ENCODE measurements around the gene DLGAP1.

GRCh38 chr18:3923750-3924149 lies 531.4 kb downstream of the DLGAP1 start:
- no peak for TF ChIP-seq REST (IDR thresholded peaks at IDR 0.05; ENCODE audit: low read depth)
- no peak for TF ChIP-seq YY1 (IDR thresholded peaks at IDR 0.05; ENCODE audit: low read depth)
- no peak for TF ChIP-seq CREB1 (IDR thresholded peaks at IDR 0.05; ENCODE audit: low read depth)
- no peak for TF ChIP-seq MAX (IDR thresholded peaks at IDR 0.05)
- no peak for TF ChIP-seq EGR1 (IDR thresholded peaks at IDR 0.05)
- no peak for TF ChIP-seq ZBTB7A (IDR thresholded peaks at IDR 0.05; ENCODE audit: low read depth)
- TF ChIP-seq EP300 (IDR thresholded peaks at IDR 0.05; ENCODE audit: borderline replicate concordance) = no peak
- no peak for TF ChIP-seq TCF12 (IDR thresholded peaks at IDR 0.05; ENCODE audit: low read depth)
- no peak for TF ChIP-seq TAF1 (IDR thresholded peaks at IDR 0.05; ENCODE audit: low read depth)

Data from Ishikawa (cell line).